ENCODE data around the gene BAIAP3.

DNA sequence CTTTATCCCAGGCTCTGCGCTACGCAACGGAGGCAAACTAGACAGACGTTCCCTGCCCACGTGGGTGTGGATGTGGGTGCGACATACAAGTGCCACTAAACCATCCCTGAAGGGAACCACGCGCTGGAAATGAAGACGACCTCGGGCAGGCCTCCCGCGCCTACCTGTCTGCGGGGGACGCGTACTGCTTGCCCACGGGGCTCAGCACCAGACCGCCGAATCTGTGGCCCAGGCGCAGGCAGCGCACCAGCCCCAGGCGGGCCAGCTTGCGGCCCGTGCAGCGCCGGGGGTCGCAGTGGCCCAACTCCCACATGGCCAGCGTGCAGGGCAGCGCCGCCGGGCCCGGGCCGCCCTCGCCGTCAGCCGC lies 17.8 kb downstream of the BAIAP3 start:
- TF ChIP-seq, protein P1, sequence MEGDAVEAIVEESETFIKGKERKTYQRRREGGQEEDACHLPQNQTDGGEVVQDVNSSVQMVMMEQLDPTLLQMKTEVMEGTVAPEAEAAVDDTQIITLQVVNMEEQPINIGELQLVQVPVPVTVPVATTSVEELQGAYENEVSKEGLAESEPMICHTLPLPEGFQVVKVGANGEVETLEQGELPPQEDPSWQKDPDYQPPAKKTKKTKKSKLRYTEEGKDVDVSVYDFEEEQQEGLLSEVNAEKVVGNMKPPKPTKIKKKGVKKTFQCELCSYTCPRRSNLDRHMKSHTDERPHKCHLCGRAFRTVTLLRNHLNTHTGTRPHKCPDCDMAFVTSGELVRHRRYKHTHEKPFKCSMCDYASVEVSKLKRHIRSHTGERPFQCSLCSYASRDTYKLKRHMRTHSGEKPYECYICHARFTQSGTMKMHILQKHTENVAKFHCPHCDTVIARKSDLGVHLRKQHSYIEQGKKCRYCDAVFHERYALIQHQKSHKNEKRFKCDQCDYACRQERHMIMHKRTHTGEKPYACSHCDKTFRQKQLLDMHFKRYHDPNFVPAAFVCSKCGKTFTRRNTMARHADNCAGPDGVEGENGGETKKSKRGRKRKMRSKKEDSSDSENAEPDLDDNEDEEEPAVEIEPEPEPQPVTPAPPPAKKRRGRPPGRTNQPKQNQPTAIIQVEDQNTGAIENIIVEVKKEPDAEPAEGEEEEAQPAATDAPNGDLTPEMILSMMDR (IDR thresholded peaks at IDR 0.05; ENCODE audit: borderline replicate concordance, extremely low read depth, low read length, poor library complexity, severe bottlenecking), result no peak
- TF ChIP-seq EZH2 (IDR thresholded peaks at IDR 0.05; ENCODE audit: borderline replicate concordance, low read depth, low read length, severe bottlenecking), result no peak
